Motor neuron (in vitro differentiated cells): Measurements from ENCODE around the gene UPP2. TPM values are rescaled to one million over a fixed set of nuclear protein-coding genes. Genes with fewer than 3 reads are reported as not detected.
A peak's percentile ranks its signal among the peaks of the same experiment; 100 is the strongest.

Source experiments
- ATAC-seq, 8 experiments: fragments of 200-7000 bp; cut with Tn5 transposase; replicated peaks in 6 of 8; 2 replicates each; pipeline ENCODE4 v1.8.0; 2021; ENCODE audit warnings: mild to moderate bottlenecking in 8 of 8, moderate library complexity in 8 of 8
- H3K27ac ChIP-seq, 2 donors: fragments of 250-450 bp; sonication (Bioruptor Pico); 2 replicates each; pipeline ENCODE4 v1.9.0; 2021; ENCODE audit warnings: antibody characterized with exemption in 2 of 2, mild to moderate bottlenecking in 2 of 2, moderate library complexity in 1 of 2
- H3K4me1 ChIP-seq, 2 donors: fragments of 250-450 bp; sonication (Bioruptor Pico); replicated peaks in 1 of 2; 2 replicates each; pipeline ENCODE4 v1.6.1; 2021; ENCODE audit warnings: antibody characterized with exemption in 2 of 2, mild to moderate bottlenecking in 2 of 2, moderate library complexity in 1 of 2
- H3K4me3 ChIP-seq, 5 donors: fragments of 250-450 bp; sonication (Bioruptor Pico); 2 replicates each; pipeline ENCODE4 v1.9.0; 2021; ENCODE audit warnings: antibody characterized with exemption in 5 of 5, mild to moderate bottlenecking in 5 of 5, moderate library complexity in 4 of 5
- WGBS, 10 experiments: fragments of 450-650 bp; shearing (Covaris generic); methylation state at CpG; one replicate each; pipeline ENCODE4 v1.0.0; 2022; 5-methylcytosine and 5-hydroxymethylcytosine counted together
- in situ Hi-C, 9 experiments: fragments of 400-800 bp; cut with MboI; loops; one replicate each; pipeline ENCODE4 v1.15.0; 2021; ENCODE audit warnings: low sequenced_read_pairs in 9 of 9, low pct_unique_long_range_greater_than_20kb in 2 of 9; ENCODE audit not compliant: unreplicated experiment in 9 of 9
- total RNA-seq, 8 experiments: library from RNA; unstranded; fragments of 300-600 nt; gene quantifications; 2 replicates each; pipeline versions ENCODE4 v1.2.3 to v1.2.4, GENCODE V29; 2022

Gene UPP2
- total RNA-seq, 8 experiments from 2014 or later, result 0.05 to 1.1 (median 0.19) TPM; not detected in 2

DNA sequence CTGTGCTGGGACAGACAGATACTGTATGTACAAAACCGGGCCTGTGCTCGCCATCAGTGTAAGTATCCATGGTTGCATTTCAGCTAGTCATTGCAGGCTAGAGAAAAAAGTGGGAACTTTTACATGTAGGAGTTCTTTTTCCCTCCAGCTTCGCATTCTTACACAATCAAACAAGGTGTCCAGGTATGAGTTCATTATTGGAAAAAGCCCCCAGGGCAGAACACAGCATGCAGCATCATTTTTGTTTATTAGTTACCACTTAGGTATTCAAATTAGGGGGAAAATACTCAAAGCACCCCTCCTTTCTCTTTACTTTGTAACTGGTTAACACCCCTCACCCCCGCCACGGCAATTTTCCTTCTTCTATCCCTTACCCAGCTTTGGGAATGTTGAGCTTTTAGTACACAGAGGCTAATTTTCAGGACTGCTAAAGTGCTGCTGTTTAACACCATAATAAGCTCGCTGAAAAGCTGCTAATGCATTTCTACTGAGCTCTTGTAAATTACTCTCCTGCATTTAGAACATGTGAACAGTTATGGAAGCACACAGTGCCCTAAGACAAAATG lies 13.6 kb downstream of the UPP2 start:
- Histone ChIP-seq H3K4me3 (no peak overlapping the region), H3K27ac (no peak overlapping the region), H3K4me1 (peaks cover 2 to 4% of the 10 kb centered on the region in 2 donors)
- in situ Hi-C loops, result no loop called here
- peak in 4 of 8 experiments; percentile 6 to 67 (median 20) for ATAC-seq
- 35 to 93% (median 69%) methylated on average over 1 to 6 of the region's 6 CpGs for WGBS, 10 experiments

DNA sequence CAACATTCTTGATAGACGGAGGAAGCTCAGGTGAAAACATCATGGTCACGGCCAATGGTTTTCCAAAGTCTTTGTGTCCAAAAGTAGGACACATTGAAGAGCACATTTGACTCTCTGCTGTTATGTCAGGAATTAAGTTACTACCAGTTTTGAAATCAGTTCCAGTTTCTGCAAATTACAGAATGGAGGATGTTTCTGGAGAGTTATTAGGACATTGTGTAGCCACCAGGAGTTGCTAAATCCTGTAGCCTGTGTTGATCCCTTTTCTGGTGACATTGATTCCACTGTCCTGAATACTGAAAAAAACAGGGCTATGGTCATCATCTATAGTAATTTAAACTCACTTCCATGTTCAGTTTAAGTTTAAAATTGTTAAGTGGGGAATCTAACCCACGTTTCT lies 15.3 kb downstream of the UPP2 start:
- in situ Hi-C loops, result no loop called here

DNA sequence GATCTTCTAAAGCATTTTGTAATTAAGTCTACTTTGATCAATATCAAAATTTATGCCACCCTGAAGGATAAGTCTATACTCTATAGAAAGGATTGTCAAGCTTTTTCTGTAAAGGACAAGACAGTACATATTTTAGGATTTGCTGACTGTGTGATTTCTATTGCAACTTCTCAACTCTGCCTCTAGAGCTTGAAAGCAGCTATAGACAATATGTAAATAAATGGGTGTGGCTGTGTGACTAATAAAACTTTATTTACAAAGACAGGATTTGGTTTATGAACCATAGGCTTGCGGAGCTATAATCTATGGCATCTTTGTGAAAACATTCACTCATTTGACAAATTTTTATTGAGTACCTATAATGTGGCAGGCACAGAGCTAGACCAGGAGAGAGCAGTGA lies 18.4 kb downstream of the UPP2 start:
- in situ Hi-C loops, result no loop called here
- no peak overlapping the region for H3K4me3 ChIP-seq
- H3K27ac ChIP-seq, result no peak overlapping the region
- H3K4me1 ChIP-seq, result peaks cover 2 to 4% of the 10 kb centered on the region in 2 donors
- WGBS, 10 experiments, result 50 to 92% (median 86%) methylated on average over 1 of the region's 1 CpG; no CpG with 5 or more reads in 3 of the 10 experiments
- ATAC-seq, result no peak

More for the DNA sequence above, 15.3 kb downstream of the UPP2 start:
- ATAC-seq, result no peak
- 13 to 100% (median 83%) methylated on average over 1 to 3 of the region's 3 CpGs; no CpG with 5 or more reads in 2 of the 10 experiments for WGBS, 10 experiments
- H3K4me3 ChIP-seq, result no peak overlapping the region
- H3K4me1 ChIP-seq, result peaks cover 2 to 4% of the 10 kb centered on the region in 2 donors
- H3K27ac ChIP-seq, result no peak overlapping the region

DNA sequence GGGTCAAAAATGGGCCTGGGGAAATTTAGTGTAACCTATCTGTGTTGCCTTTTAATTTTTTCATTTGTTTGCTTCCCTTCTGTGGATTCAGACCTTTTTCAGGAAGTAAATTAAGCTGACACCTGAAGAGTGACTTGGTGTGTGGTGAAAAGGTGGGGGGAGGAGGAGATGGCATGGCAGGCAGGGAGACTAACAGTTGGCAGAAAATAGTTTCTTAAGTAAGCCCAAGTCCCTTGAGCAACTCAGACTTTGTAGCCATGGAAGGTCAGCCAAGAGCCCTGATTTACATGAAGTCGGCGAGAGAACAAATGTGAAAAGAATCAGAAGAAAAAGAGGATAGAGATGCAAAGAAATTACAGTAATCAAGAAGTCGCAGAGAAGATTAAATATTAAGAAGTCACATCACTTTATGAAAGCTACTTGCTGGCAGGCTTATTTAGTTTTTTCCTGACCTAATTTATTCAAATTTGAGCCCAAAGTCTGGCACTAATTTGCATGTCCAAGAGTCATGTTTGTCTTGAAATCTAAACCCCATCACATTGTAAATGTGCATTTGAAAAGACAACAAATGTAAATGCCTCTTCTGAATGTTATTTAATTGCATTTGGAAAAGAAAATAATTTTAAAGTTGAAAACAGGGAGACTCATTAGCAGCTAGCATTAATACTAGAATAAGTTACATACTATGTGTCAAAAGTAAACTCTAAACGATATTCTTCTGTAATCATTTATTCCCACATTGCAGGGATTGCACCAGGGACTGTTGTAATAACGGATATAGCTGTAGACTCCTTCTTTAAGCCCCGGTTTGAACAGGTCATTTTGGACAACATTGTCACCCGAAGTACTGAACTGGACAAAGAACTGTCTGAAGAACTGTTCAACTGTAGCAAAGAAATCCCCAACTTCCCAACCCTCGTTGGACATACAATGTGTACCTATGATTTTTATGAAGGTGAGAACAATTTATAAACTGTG lies 19.3 kb downstream of the UPP2 start:
- ATAC-seq, result peak in 3 of 8 experiments; percentile 57 to 81 (median 78)

DNA sequence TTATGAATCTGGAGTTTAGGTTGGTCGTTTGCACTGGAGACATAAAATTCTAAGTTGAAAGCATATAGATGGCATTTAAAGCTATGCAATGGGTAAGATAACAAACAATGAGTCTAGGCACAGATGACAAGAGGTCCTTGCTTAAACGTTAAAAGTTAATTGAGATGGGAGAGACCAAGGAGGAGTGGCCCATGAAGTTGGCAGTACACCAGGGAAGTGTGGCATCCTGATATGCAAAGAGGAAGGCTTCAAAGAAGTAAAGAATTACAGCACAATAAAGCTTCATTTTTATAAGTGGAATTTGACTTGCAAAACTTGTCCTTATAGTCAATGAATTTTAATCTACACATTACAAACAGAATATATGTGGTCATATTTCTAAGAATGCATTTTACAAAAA lies 23.2 kb downstream of the UPP2 start:
- H3K4me1 ChIP-seq, result no peaks in the 10 kb centered on the region
- H3K27ac ChIP-seq, result no peak overlapping the region
- ATAC-seq, result no peak
- in situ Hi-C loops, result no loop called here
- WGBS, 10 experiments, result 0 to 100% (median 33%) methylated on average over 1 to 2 of the region's 2 CpGs; no CpG with 5 or more reads in 2 of the 10 experiments
- no peak overlapping the region for H3K4me3 ChIP-seq

More for the DNA sequence above, 19.3 kb downstream of the UPP2 start:
- in situ Hi-C loops, result no loop called here
- 17 to 88% (median 73%) methylated on average over 3 to 8 of the region's 8 CpGs for WGBS, 10 experiments
- no peak overlapping the region for H3K27ac ChIP-seq
- H3K4me3 ChIP-seq, result no peak overlapping the region
- no peaks in the 10 kb centered on the region for H3K4me1 ChIP-seq

DNA sequence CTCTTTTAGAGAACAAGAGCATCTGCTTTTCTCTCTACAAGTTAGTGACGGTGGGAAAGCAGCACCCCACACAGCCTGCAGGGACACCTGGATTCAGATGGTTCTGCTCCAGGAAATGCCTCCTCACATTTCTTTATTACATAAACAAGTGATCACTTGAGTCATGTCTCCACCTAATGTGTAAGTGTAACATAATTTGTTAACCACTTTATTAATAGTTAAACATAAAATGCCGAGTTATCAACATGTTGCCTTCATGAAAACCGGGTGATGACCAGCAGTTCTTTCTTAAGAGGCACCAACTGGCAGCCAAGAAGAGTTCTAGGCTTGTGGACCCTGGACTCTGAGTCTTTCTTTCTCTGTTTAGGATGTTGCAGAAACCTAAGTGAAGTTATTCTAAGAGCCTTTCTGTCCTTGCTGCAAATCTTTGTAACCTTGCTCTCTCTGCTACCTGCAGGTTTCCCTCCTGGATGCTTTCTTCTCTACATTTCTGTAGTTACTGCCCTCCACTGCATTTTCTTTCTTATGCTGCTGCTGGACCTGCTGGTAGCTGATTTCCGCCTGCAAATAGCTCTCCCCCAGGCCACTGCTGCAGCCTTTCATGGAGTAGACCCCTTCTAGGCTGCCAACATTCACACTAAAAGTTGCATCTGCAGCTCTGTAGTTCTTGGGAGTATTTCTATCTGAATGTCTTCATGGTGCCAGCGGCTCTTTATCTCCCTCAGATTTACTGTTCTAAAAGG lies 24.3 kb downstream of the UPP2 start:
- H3K4me1 ChIP-seq, result no peaks in the 10 kb centered on the region
- in situ Hi-C loops, result no loop called here
- 24 to 89% (median 64%) methylated on average over 1 to 4 of the region's 5 CpGs; no CpG with 5 or more reads in 1 of the 10 experiments for WGBS, 10 experiments
- ATAC-seq, result no peak
- H3K4me3 ChIP-seq, result no peak overlapping the region
- no peak overlapping the region for H3K27ac ChIP-seq

DNA sequence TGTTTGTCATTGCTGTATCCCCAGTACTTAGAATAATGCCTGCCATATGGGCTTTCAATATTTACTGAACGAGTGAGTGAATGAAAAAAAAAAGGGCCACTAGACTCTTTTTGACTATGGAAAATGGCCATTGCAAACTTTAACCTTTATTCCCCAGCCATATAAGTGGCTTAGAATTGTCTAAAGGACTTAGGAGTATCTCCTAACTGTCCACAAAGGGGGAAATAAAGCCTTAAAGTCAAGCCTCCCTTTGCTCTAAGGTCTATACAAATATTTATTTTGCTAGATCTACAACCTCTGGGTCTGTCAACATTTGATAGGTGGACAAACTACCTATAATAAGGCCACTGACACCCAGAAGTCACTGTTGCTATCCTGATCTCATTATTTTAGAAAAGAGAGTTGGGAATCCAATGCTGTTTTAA lies 25.7 kb downstream of the UPP2 start:
- ATAC-seq, result peak in 1 of 8 experiments; percentile 12
- 0 to 71% (median 33%) methylated on average over 1 of the region's 1 CpG; no CpG with 5 or more reads in 3 of the 10 experiments for WGBS, 10 experiments
- Histone ChIP-seq H3K4me1 (no peaks in the 10 kb centered on the region), H3K27ac (no peak overlapping the region), H3K4me3 (no peak overlapping the region)
- in situ Hi-C loops, result no loop called here

DNA sequence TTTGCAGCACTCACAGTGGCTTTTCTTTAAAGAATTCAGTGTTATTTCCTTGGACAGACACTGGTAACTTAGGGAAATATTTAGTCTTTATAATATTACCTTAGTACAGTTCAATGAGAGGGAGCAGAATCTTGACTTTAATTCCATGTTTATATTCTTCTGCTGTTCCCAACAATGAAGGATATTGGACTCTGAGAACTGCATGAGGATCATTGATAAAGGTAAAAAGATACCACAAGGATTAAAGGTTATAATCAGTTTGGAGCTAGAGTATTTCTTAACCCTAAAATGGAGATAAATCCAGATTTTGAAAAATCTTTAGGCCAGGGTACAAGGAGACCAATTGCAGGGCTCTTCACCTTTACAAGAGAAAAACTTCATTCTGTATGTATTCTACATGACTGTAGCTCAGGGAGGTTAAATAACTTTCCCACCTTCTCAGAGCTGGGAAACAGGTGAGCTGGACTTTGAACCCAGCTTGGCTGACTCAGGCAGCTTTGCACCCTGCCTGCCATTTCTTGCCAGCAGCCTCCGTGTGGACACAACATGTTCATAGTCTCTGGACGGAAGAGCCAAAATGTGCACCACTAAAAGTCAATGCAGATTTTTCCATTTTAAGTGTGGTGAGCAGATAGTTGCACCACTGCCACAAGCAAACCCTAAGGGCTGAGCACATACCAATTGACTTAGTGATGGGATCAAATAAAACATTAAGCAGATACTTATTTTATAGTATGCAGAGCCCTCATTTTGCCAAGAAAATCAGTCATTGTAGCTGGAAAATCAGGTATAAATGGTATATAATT lies 26.7 kb downstream of the UPP2 start:
- Histone ChIP-seq H3K4me3 (no peak overlapping the region), H3K4me1 (no peaks in the 10 kb centered on the region), H3K27ac (no peak overlapping the region)
- in situ Hi-C loops, result no loop called here
- 0 to 100% (median 78%) methylated on average over 1 to 2 of the region's 2 CpGs; no CpG with 5 or more reads in 5 of the 10 experiments for WGBS, 10 experiments
- peak in 3 of 8 experiments; percentile 29 to 56 (median 52) for ATAC-seq

DNA sequence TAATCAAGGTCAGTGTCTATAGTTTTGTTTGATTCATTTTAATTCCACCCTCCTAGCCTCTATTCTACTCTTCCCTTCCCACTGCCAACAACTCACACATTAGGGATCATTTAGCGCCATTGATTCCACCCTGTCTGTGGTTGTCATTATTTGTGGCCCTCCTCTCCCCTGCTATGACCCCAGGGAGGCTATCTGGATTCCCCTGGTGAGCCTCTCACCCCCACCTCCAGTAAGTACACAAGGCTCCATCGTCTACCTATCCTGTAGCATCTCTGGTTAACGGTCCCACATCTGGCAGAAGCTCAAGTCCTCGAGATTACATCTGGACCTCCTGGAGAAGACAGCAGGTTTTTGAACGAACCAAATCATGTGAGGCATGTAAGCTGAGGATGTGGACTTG lies 27.4 kb downstream of the UPP2 start:
- in situ Hi-C loops, result no loop called here
- no peak overlapping the region for H3K4me3 ChIP-seq
- no peak for ATAC-seq
- 30 to 100% (median 80%) methylated on average over 1 to 4 of the region's 5 CpGs; no CpG with 5 or more reads in 3 of the 10 experiments for WGBS, 10 experiments
- H3K27ac ChIP-seq, result no peak overlapping the region
- no peaks in the 10 kb centered on the region for H3K4me1 ChIP-seq

DNA sequence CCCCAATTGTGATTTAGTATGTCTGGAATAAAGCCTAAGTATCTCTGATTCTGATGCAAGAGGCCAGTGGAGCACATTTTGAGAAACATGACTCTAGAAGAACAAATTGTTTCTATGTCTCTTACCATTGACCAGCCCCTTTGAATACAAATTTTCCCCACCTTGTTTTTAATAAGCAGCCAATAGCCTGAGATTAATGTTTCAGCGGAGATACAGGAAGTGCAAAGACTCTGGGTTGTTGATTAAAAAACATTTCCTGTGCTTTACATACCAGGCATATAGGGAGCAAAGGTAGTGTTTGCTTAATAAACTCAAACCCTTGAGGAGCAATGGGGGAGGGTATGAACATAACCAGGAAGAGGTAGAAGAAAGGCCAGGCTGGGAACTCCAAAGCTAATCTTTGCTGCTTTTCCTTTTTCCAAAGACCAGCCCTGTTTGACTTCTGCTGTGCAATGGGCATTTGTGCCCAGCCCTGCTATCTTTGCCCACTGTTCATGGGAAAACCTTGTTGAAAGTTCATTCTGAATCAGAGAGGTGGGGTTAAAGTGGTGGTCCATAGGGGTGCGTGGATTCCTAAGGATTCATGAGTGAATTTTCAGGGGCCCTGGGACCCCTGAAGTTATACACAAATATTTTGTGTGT lies 29.3 kb downstream of the UPP2 start:
- no peak overlapping the region for H3K27ac ChIP-seq
- in situ Hi-C loops, result no loop called here
- H3K4me3 ChIP-seq, result no peak overlapping the region
- H3K4me1 ChIP-seq, result no peaks in the 10 kb centered on the region
- no peak for ATAC-seq
- 38 to 100% (median 78%) methylated on average over 1 to 2 of the region's 2 CpGs; no CpG with 5 or more reads in 1 of the 10 experiments for WGBS, 10 experiments

DNA sequence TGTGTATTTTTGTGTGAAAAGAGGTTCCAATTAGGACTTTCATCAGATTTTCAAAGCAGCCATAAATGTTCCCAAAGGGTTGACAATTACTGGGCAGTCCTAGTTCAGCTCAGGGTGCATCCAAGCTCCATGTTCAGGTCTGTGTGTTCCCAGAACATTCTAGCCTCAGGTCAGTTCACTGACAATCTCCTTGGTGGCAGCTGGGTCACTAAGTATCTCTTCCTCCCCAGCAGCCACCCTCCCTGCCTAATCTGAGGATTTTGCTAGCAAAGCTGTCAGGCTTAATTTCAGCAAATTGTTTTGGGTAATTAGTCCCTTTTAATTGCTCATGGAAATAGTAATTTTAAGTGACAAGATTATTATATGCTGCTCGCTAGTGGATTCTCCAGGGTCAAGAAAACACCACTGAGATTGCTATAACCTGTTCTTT lies 29.8 kb downstream of the UPP2 start:
- no peak for ATAC-seq
- in situ Hi-C loops, result no loop called here
- 29 to 100% (median 50%) methylated on average over 1 of the region's 1 CpG; no CpG with 5 or more reads in 3 of the 10 experiments for WGBS, 10 experiments
- H3K4me3 ChIP-seq, result no peak overlapping the region
- no peak overlapping the region for H3K27ac ChIP-seq
- H3K4me1 ChIP-seq, result no peaks in the 10 kb centered on the region
